Ishikawa (cell line): Measurements from ENCODE around the gene ZBTB26.

Experiments used
- NFIC ChIP-seq: IDR thresholded peaks from 2 replicates; pipeline ENCODE4 v1.6.1; 2012
- REST ChIP-seq: IDR thresholded peaks from 2 replicates; pipeline ENCODE4 v1.6.1; 2012; ENCODE audit warnings: low read depth, mild to moderate bottlenecking

- TF ChIP-seq REST (no peak), NFIC (peak; percentile 48; the same call in 1 of the 2 replicates)
Measured at GRCh38 chr9:122954253-122954691, 23.0 kb upstream of the ZBTB26 start.
